HG03439 (cell line): ENCODE measurements around the gene STRADA.
A peak's percentile ranks its signal among the peaks of the same experiment; 100 is the strongest.

Experiments used
- ATAC-seq: cut with Tn5 transposase; IDR thresholded peaks from one replicate; pipeline ENCODE4 v1.9.1; 2021; ENCODE audit warnings: mild to moderate bottlenecking, moderate library complexity; ENCODE audit not compliant: unreplicated experiment

STRADA gene

GRCh38 chr17:63741408-63742173, at the start of gene STRADA:
Gene STRADA, minus strand, starts transcription at chr17:63741799. Its CDS starts 13,430 bp downstream, at chr17:63728369.
- ATAC-seq, result peak; percentile 92

GRCh38 chr17:63790057-63790456, 48.5 kb upstream of the STRADA start:
- no peak for ATAC-seq

- ATAC-seq, result no peak
These were observed 45.5 kb upstream of the STRADA start for GRCh38 chr17:63786971-63787711.

- no peak for ATAC-seq
These were observed 44.5 kb upstream of the STRADA start for GRCh38 chr17:63786117-63786516.

- no peak for ATAC-seq
These were observed 44.0 kb upstream of the STRADA start for GRCh38 chr17:63785556-63785955.

GRCh38 chr17:63783522-63783921, 41.9 kb upstream of the STRADA start:
- no peak for ATAC-seq

GRCh38 chr17:63780928-63781327, 39.3 kb upstream of the STRADA start:
- ATAC-seq, result no peak

GRCh38 chr17:63780507-63780906, 38.9 kb upstream of the STRADA start:
- no peak for ATAC-seq

GRCh38 chr17:63775420-63775819, 33.8 kb upstream of the STRADA start:
- no peak for ATAC-seq

- ATAC-seq, result no peak
These were observed 33.3 kb upstream of the STRADA start for GRCh38 chr17:63774969-63775265.

- ATAC-seq, result peak; percentile 6
These were observed 32.8 kb upstream of the STRADA start, which contains the start of gene DDX42 for GRCh38 chr17:63774141-63774968. Gene DDX42, plus strand, starts transcription at chr17:63774170. Its CDS starts 12,880 bp downstream, at chr17:63787050.

- ATAC-seq, result peak; percentile 85
These were observed 31.9 kb upstream of the STRADA start, which contains the start of gene CCDC47 for GRCh38 chr17:63773272-63774140. Gene CCDC47, minus strand, starts transcription at chr17:63773597. Its CDS starts 7,422 bp downstream, at chr17:63766175.

GRCh38 chr17:63772801-63773271, 31.2 kb upstream of the STRADA start:
- ATAC-seq, result no peak

GRCh38 chr17:63768433-63768832, 26.8 kb upstream of the STRADA start:
- ATAC-seq, result no peak

- ATAC-seq, result no peak
These were observed 25.2 kb upstream of the STRADA start for GRCh38 chr17:63766754-63767153.

GRCh38 chr17:63764716-63765115, 23.1 kb upstream of the STRADA start:
- ATAC-seq, result no peak

- no peak for ATAC-seq
These were observed 20.8 kb upstream of the STRADA start for GRCh38 chr17:63762161-63763078.

GRCh38 chr17:63760771-63761539, 19.4 kb upstream of the STRADA start:
- ATAC-seq, result no peak
